ENCODE measurements around the gene PCSK1N. TPM values are rescaled to one million over a fixed set of nuclear protein-coding genes. Genes with fewer than 3 reads are reported as not detected.
"Not testable (repeated sequence)": the region's sequence is repeated elsewhere in the genome, so short reads cannot be mapped to it uniquely, and the experiment has no call there.

The PCSK1N gene
- polyA plus RNA-seq (2012; ENCODE audit: missing spikeins) = not detected

GRCh38 chrX:48835524-48836329 lies at the start of gene PCSK1N:
Gene PCSK1N, minus strand, starts transcription at chrX:48835610. Its CDS starts 78 bp downstream, at chrX:48835532.
- no peak for FAIRE-seq
- TF ChIP-seq POLR2AphosphoS5 (IDR thresholded peaks at IDR 0.05; ENCODE audit: low read depth, low read length) = no peak
- TF ChIP-seq TAF1 (IDR thresholded peaks at IDR 0.05; ENCODE audit: borderline replicate concordance, low read depth, low read length) = no peak
- TF ChIP-seq POLR2A (IDR thresholded peaks at IDR 0.05; ENCODE audit: low read depth, low read length) = no peak
- no peak for DNase-seq (ENCODE audit: insufficient read length)

DNA sequence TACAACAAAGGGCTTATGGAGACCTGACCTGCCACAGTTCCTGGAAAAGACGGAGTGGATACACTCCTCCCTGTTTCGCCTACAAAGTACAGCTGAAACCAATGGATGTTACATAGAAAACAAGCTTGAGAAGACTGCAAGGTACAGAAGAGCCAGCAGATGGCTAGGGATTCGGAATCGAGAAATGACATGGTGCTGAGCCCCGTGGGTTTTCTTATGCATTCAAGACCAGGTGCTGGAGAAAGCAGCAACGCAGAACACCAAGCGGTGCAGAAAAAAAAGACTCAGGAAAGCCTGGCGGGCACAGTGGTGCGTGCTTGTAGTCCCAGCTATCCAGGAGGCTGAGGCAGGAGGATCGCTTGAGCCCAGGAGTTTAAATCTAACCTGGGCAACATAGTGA lies 48.3 kb upstream of the PCSK1N start:
- TF ChIP-seq POLR2AphosphoS5 (IDR thresholded peaks at IDR 0.05; ENCODE audit: low read depth, low read length) = no peak
- FAIRE-seq (no peak), DNase-seq (ENCODE audit: insufficient read length) (no peak)

DNA sequence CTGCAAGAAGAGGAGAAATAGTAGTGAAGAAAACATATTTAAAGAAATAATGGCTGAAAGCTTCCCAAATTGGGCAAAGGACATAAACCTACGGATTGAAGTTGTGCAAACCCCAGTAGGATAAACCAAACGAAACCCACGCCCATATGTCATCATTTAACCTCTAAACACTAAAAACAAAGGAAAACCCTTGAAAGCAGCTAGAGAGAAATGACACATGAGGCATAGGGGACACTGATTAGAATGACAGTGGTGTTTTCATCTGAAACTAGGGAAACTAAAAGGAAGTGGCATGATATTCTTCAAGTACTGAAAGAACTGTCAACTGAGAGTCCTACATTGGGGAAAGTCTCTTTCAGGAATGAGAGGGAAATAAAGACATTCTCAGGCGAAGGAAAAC lies 41.5 kb upstream of the PCSK1N start:
- FAIRE-seq = not testable (repeated sequence)

GRCh38 chrX:48872017-48872416 lies 36.6 kb upstream of the PCSK1N start:
- not testable (repeated sequence) for DNase-seq (ENCODE audit: insufficient read length); FAIRE-seq

More for the DNA sequence above, 41.5 kb upstream of the PCSK1N start:
- DNase-seq (ENCODE audit: insufficient read length) = not testable (repeated sequence)

GRCh38 chrX:48864210-48864609 lies 28.8 kb upstream of the PCSK1N start:
- DNase-seq (ENCODE audit: insufficient read length) (no peak), FAIRE-seq (no peak)
- no peak for TF ChIP-seq TAF1 (IDR thresholded peaks at IDR 0.05; ENCODE audit: borderline replicate concordance, low read depth, low read length)
- no peak for TF ChIP-seq POLR2A (IDR thresholded peaks at IDR 0.05; ENCODE audit: low read depth, low read length)
- TF ChIP-seq POLR2AphosphoS5 (IDR thresholded peaks at IDR 0.05; ENCODE audit: low read depth, low read length) = no peak

DNA sequence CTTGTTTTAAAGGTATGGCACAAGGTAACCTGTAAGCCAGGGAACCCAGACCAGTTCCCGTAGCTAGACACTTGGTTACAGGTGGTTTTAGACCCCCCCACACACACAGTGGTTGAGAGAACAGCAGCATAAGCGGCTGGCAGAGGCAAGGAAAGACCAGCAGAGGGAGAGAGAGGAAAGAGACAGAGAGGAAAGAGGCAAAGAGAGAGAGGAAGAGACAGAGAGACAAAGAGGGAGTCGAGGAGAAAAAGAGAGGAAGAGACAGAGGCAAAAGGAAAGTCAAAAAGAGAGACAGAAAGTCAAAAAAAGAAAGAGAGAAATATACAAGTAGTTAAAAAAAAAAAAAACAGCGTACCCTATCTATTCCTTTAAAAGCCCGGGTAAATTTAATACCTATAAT lies 19.5 kb upstream of the PCSK1N start:
- FAIRE-seq (no peak), DNase-seq (ENCODE audit: insufficient read length) (no peak)
- TF ChIP-seq POLR2A (IDR thresholded peaks at IDR 0.05; ENCODE audit: low read depth, low read length) (no peak), POLR2AphosphoS5 (IDR thresholded peaks at IDR 0.05; ENCODE audit: low read depth, low read length) (no peak), TAF1 (IDR thresholded peaks at IDR 0.05; ENCODE audit: borderline replicate concordance, low read depth, low read length) (no peak)

- not testable (repeated sequence) for FAIRE-seq; DNase-seq (ENCODE audit: insufficient read length)
Observed at GRCh38 chrX:48854121-48854804, 18.9 kb upstream of the PCSK1N start.

DNA sequence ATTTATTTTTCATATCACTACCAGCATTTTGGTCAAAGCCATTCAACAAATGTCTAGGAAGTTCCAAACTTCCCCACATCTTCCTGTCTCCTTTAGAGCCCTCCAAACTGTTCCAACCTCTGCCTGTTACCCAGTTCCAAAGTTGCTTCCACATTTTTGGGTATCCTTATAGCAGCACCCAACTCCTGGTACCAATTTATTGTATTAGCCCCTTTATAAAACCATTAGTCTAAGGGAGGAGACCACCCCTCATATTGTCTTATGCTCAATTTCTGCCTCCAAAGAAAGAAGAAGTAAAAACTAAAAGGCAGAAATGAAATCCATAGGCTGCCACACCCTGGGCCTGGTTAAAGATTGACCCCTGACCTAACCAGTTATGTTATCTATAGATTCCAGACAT lies 18.1 kb upstream of the PCSK1N start:
- not testable (repeated sequence) for FAIRE-seq; DNase-seq (ENCODE audit: insufficient read length)

DNA sequence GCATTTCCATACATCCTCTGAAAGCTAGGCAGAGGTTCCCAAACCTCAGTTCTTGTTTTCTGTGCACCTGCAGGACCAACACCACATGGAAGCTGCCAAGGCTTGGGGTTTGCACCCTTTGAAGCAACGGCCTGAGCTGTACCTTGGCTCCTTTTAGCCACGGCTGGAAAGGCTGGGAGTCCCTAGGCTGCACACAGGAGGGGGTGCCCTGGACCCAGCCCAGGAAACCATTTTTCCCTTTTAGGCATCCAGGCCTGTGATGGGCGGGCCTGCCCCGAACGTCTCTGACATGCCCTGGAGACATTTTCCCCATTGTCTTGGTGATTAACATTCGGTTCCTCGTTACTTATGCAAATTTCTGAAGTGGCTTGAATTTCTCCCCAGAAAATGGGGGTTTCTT lies 17.4 kb upstream of the PCSK1N start:
- FAIRE-seq (no peak), DNase-seq (ENCODE audit: insufficient read length) (no peak)
- TF ChIP-seq TAF1 (IDR thresholded peaks at IDR 0.05; ENCODE audit: borderline replicate concordance, low read depth, low read length) (no peak), POLR2AphosphoS5 (IDR thresholded peaks at IDR 0.05; ENCODE audit: low read depth, low read length) (no peak), POLR2A (IDR thresholded peaks at IDR 0.05; ENCODE audit: low read depth, low read length) (no peak)

- no peak for TF ChIP-seq TAF1 (IDR thresholded peaks at IDR 0.05; ENCODE audit: borderline replicate concordance, low read depth, low read length)
- TF ChIP-seq POLR2AphosphoS5 (IDR thresholded peaks at IDR 0.05; ENCODE audit: low read depth, low read length) = no peak
- no peak for TF ChIP-seq POLR2A (IDR thresholded peaks at IDR 0.05; ENCODE audit: low read depth, low read length)
- FAIRE-seq (no peak), DNase-seq (ENCODE audit: insufficient read length) (no peak)
Observed at GRCh38 chrX:48848847-48849246, 13.4 kb upstream of the PCSK1N start.

- FAIRE-seq (no peak), DNase-seq (ENCODE audit: insufficient read length) (no peak)
- no peak for TF ChIP-seq TAF1 (IDR thresholded peaks at IDR 0.05; ENCODE audit: borderline replicate concordance, low read depth, low read length)
Observed at GRCh38 chrX:48839686-48840085, 4.3 kb upstream of the PCSK1N start.

- DNase-seq (ENCODE audit: insufficient read length) (no peak), FAIRE-seq (no peak)
- TF ChIP-seq POLR2AphosphoS5 (IDR thresholded peaks at IDR 0.05; ENCODE audit: low read depth, low read length) (no peak), TAF1 (IDR thresholded peaks at IDR 0.05; ENCODE audit: borderline replicate concordance, low read depth, low read length) (no peak), POLR2A (IDR thresholded peaks at IDR 0.05; ENCODE audit: low read depth, low read length) (no peak)
Observed at GRCh38 chrX:48834383-48834709, 1.1 kb downstream of the PCSK1N start.

DNA sequence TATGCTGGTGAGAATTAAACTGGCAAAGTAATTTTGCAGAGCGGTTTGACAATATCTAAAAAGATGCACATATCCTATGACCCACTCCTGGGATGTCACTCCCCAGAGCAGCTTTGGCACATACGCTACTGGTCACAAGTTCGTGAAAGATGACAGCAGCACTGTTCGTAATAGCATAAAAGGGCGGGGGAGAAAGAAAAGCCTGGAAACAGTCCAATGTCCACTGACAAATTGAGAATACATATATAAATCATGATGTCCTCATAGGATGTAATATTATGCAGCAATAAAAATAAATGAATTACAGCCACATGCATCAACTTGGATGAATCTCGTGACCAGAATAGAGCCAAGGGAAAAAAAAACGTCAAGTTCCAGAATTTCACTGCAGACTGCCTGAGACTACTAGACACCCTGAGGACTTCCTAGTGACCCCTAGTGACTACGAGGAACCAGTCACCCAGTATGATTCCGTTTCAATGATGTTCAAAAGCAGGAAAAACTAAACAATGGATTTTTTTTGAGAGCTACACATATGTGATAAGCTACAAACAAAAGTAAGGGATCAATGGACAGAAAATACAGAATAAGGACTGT lies 1.8 kb downstream of the PCSK1N start:
- TF ChIP-seq POLR2A (IDR thresholded peaks at IDR 0.05; ENCODE audit: low read depth, low read length) = no peak
- TF ChIP-seq TAF1 (IDR thresholded peaks at IDR 0.05; ENCODE audit: borderline replicate concordance, low read depth, low read length) = no peak
- no peak for TF ChIP-seq POLR2AphosphoS5 (IDR thresholded peaks at IDR 0.05; ENCODE audit: low read depth, low read length)
- FAIRE-seq (no peak), DNase-seq (ENCODE audit: insufficient read length) (no peak)

All from GM12892 (cell line).